Measurements from ENCODE around the gene SLC35F3.
"Not testable (repeated sequence)": the region's sequence is repeated elsewhere in the genome, so short reads cannot be mapped to it uniquely, and the experiment has no call there.

SLC35F3 gene

DNA sequence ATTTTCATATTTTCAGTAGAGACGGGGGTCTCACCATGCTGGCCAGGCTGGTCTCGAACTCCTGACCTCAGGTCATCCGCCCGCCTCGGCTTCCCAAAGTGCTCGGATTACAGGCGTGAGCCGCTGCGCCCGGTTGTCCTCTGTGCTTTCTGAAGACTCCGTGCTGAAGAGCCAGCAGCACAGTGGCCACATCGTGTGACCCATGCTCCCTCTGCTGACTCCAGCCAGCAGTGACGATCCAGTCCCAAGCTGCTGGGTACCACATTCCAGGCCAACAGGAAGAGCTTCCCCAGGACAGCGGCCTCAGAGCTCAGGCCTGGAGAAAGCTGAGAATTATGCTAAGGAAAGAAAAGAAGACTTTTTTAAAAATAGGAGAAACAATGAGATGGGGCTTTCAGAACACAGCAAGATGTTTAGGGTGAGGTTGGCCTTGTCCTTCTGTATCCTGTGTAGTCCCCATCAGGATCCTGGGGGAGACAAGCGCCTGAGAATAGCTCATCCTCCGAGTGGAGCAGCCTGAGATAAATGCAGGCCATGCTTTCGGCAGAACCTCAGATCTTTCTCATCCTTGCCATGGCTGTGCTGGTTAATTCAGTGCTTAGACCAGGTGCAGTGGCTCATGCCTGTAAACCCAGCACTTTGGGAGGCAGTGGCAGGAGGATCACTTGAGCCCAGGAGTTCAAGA, 207.1 kb downstream of the SLC35F3 start:
- DNase-seq: no peak

GRCh38 chr1:234114648-234115307, 210.3 kb downstream of the SLC35F3 start:
- peak; percentile 2 to 3 for DNase-seq

DNA sequence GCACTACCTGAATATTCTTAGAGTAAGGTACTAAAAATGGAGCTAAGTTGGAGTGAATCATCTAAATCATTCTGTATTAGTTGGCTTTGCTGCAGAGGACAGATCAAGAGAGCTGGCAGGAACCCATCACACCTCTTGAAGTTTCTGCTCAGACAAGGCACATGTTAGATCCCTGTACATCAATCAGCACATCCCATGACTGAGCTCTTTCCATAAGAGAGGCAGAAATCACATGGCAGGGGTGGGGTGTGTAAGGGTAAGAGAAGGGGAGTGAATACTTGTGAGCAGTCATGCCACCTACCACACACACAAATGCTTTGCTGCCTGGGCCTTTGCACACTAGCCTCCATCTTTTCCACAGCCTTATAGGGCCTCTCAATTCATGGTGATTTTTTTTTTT, 214.4 kb downstream of the SLC35F3 start:
- no peak for DNase-seq

DNA sequence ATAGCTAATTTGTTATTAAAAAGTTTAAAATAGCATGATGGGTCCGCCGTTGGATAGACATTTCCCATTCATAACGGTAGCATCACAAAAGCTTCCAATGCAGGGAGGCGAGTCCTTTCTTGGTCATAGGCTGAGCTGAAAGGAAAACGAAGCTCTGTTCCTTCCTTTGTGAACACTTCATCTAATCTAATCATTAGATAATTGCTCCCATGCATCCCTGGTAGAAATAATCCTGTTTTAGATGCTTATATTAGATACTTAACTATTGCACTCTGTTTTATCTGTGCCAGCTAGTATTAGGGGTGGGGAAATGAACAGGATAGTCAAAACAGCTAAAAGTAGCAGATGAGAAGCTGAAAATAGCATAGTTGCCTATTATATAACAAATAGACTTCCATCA, 215.0 kb downstream of the SLC35F3 start:
- DNase-seq: no peak

DNA sequence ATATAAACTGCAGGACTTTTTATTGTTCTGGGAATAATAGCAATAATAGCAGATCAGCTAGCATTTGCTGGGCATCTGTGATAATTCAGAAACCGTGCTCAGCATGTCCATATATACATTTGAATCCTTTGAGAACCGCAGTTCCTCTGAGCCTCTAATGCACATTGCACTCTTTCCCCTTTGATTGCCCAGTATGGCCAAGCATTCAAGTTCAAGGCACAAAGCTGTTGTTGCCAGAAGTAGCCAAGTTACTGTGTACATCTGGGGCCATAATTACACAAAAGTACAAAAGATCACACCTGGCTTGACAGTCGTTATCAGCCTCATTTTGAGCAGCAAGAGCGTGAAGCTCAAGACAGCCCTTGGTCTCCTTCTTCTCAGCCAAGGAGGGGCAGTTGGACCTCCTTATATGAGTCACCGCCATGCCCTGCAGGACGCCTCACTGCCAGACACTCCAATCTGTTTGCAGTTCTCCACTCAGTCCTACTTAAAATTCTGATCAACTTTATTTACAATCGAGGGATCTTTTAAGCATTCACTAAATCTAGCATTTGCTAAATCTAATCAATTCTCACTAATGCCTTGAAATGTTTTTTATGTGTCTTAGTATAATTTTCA, 216.0 kb downstream of the SLC35F3 start:
- no peak for DNase-seq

DNA sequence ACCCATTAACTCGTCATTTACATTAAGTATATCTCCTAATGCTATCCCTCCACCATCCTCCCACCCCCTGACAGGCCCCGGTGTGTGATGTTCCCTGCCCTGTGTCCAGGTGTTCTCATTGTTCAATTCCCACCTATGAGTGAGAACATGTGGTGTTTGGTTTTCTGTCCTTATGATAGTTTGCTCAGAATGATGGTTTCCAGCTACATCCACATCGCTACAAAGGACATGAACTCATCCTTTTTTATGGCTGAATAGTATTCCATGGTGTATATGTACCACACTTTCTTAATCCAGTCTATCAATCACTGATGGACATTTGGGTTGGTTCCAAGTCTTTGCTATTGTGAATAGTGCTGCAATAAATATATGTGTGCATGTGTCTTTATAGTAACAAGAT, 217.2 kb downstream of the SLC35F3 start:
- not testable (repeated sequence) for DNase-seq

- DNase-seq: not testable (repeated sequence)
Observed at GRCh38 chr1:234122571-234122970, 218.1 kb downstream of the SLC35F3 start.

DNA sequence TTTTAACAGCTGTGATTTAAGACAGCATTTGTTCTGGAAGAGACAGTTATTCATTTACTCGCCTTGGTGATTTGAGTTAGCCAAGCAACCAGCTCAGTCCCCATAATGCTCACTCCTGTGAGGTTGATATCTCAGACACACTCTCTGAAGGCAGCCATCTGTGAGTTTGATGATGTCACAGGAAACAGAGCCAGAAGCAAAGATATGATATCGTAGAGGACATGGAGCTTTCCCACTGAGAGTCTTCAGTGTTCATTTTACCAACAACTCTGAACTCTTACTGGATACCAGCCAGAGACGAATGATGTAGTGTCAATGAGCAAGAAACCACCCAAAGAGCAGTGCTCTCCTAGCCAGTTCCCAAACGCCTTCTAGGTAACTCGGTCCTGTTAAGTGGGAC, 219.4 kb downstream of the SLC35F3 start:
- DNase-seq: no peak

GRCh38 chr1:234125283-234125682, 220.8 kb downstream of the SLC35F3 start:
- DNase-seq: peak; percentile 3

- DNase-seq: no peak
Observed at GRCh38 chr1:234125714-234126113, 221.2 kb downstream of the SLC35F3 start.

DNA sequence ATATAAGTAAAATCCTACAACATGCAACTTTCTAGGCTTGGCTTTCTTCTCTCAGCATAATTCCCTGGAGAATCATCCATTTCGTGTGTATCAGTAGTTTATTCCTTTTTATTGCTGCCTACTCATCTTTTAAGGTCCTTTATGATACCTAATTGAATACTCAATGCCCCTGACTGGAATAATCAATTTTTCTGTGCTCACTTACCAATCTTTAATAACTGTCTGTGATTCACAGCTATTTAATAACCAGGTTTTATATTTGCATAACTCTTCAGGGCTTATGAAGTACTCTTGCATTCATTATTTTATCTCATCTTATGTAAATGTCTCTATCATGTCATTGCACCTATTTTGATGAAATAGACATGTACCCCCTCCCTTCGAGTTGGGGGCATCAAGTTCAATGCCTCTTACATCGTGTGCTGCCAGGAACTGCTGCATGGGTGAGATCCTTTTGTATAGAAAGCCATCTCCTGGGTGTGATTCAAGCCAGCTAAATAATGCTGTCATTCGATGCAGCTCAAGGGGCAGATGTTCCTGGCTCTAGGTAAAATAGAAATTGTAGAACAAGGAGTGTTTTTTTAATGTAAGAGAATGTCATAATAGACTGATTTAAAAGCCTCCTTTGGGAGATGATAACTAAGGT, 222.7 kb downstream of the SLC35F3 start:
- DNase-seq: no peak

DNA sequence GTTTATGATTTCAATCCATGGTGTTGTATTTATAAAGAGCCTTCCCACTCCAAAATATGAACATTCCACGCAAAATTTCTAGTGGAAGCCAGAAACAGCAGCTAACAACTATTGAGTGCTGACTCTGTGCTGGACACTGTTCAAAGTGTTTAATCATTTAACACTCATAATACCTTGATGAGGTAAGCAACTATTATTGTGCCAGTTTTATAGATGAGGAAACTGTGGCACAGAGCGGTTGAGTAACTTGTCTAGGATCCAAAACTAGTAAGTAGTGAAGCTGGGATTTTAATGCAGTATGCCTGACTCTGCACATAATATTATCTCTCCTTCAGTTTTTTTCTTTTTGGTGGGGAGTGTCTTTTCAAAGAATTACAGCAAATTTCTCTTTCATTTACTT, 228.3 kb downstream of the SLC35F3 start:
- no peak for DNase-seq

DNA sequence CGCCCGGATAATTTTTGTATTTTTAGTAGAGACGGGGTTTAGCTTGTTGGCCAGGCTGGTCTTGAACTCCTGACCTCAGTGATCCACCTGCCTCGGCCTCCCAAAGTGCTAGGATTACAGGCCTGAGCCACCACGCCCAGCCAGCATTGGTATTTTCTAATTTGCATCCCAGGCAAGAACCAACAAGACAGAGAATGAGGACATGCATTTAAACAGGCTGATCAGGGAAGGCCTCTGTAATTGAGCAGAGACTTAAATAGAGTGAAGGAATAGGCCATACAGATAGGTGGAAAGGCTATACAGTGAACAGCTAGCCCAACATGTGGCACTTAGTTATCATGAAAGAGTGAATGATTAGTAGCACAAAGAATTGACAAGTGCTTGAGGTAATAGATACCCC, 230.4 kb downstream of the SLC35F3 start:
- no peak for DNase-seq

- no peak for DNase-seq
Observed at GRCh38 chr1:234135501-234135900, 231.0 kb downstream of the SLC35F3 start.

- DNase-seq: no peak
Observed at GRCh38 chr1:234136073-234136472, 231.6 kb downstream of the SLC35F3 start.

- no peak for DNase-seq
Observed at GRCh38 chr1:234139966-234140365, 235.5 kb downstream of the SLC35F3 start.

- DNase-seq: no peak
Observed at GRCh38 chr1:234140388-234140787, 235.9 kb downstream of the SLC35F3 start.

DNA sequence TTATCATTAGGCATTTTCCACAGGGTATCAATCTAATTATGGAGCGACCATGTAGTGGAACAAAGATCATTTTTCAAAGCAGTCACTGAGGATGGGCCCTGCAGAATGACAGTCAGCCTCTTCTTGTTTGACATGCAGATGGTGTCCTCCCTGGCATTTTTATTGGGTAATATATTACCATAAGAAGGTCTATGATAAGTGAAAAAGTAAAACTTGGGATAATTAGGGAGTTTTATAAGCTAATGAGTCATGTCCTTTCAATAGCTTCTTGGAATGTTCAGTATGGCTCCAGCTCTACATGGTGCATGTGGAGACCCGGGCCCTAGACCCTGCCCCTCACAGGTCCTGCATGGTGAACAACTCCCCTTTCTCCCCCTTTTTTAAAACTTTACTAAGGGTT, 236.5 kb downstream of the SLC35F3 start:
- no peak for DNase-seq

GRCh38 chr1:234143681-234144080, 239.2 kb downstream of the SLC35F3 start:
- no peak for DNase-seq

- DNase-seq: no peak
Observed at GRCh38 chr1:234144901-234145300, 240.4 kb downstream of the SLC35F3 start.

- DNase-seq: no peak
Observed at GRCh38 chr1:234148350-234148749, 243.9 kb downstream of the SLC35F3 start.

GRCh38 chr1:234148816-234149215, 244.3 kb downstream of the SLC35F3 start:
- no peak for DNase-seq

GRCh38 chr1:234149217-234149616, 244.7 kb downstream of the SLC35F3 start:
- DNase-seq: no peak

- no peak for DNase-seq
Observed at GRCh38 chr1:234150892-234151291, 246.4 kb downstream of the SLC35F3 start.

All from activated CD4-positive, alpha-beta T cell treated with anti-CD3 and anti-CD28 coated beads for 4 hours (primary cell).